Right atrium auricular region (tissue), 2 donors: ENCODE data around the gene CTLA4. TPM values are rescaled to one million over a fixed set of nuclear protein-coding genes. Genes with fewer than 3 reads are reported as not detected.

Source experiments
- DNase-seq: peaks from one replicate; pipeline ENCODE4 v3.0.0-alpha.2; 2019; ENCODE audit warnings: low spot score
- H3K27ac ChIP-seq, 2 donors: fragments of 200-600 bp; sonication (generic); 1 replicate in 1 of 2; 2 replicates in 1 of 2; pipeline ENCODE4 v1.5.1; 2016 to 2019
- H3K27me3 ChIP-seq, 2 donors: fragments of 200-600 bp; sonication (generic); one replicate each; pipeline versions ENCODE4 v1.5.1 to v1.6.0; 2017 to 2019
- H3K36me3 ChIP-seq: fragments of 200-600 bp; sonication (generic); one replicate; pipeline ENCODE4 v1.5.1; 2016
- H3K4me1 ChIP-seq, 2 donors: fragments of 200-600 bp; sonication (generic); one replicate each; pipeline versions ENCODE4 v1.5.1 to v1.6.0; 2017 to 2019
- H3K4me3 ChIP-seq, 2 donors: fragments of 200-600 bp; sonication (generic); 1 replicate in 1 of 2; 2 replicates in 1 of 2; pipeline ENCODE4 v1.5.1; 2017 to 2019; ENCODE audit warnings: mild to moderate bottlenecking in 1 of 2, moderate library complexity in 1 of 2
- H3K9me3 ChIP-seq, 2 donors: fragments of 200-600 bp; sonication (generic); one replicate each; pipeline ENCODE4 v1.5.1; 2019
- CTCF ChIP-seq, 2 donors: fragments of 200-600 bp; sonication (generic); IDR thresholded peaks; one replicate each; pipeline ENCODE4 v1.5.1; 2019; ENCODE audit warnings: antibody characterized with exemption in 2 of 2
- total RNA-seq, 2 donors: library from RNA; depleted of rRNA; stranded (reverse); fragments of >200 nt; gene quantifications; one replicate each; pipeline ENCODE4 v1.1.0, GENCODE V29; 2016

Gene CTLA4
- total RNA-seq, 2 donors from 2014 or later: 0.35 TPM; not detected in 1

DNA sequence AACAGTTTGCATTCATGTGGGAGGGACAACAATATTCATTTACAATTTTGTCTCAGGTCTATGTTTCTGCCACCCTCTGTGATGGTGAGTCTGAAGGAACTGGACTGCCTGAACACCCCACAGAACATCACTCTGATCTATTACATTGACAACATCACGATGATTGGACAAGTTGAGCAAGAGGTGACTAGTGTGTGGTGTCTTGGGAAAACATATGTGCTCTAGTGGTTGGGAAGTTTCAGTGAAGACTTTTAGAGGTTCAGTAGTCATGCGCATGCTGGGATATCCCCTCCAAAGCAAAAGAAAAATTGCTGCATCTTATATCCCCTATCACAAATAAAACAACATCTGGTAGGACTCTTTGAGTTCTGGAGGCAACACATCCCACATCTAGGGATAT, 18.6 kb upstream of the CTLA4 start:
- Histone ChIP-seq H3K9me3 (no peaks in the 10 kb centered on the region), H3K27me3 (no peaks in the 10 kb centered on the region), H3K4me3 (no peak overlapping the region), H3K36me3 (no peaks in the 10 kb centered on the region), H3K27ac (no peak overlapping the region), H3K4me1 (no peaks in the 10 kb centered on the region)
- no peak for TF ChIP-seq CTCF (IDR thresholded peaks at IDR 0.05)
- no peak for DNase-seq

DNA sequence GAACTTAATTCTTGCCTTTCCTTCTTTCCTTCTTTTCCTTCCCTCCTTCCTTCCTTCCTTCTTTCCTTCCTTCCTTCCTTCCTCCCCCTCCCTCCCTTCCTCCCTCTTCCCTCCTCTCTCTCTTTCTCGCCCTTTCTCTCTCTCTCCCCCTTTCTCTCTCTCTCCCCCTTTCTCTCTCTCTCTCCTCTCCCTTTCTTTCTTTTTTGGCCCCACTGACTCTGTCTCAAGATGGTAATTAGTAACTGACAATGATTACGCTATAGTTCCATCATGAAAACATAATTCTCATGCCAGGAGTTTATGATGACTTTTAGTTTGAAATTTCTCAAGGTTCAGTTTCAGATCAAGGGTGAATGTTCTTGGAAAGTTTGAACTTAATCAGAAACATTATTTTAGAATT, 14.8 kb upstream of the CTLA4 start:
- no peak overlapping the region for H3K4me3 ChIP-seq

DNA sequence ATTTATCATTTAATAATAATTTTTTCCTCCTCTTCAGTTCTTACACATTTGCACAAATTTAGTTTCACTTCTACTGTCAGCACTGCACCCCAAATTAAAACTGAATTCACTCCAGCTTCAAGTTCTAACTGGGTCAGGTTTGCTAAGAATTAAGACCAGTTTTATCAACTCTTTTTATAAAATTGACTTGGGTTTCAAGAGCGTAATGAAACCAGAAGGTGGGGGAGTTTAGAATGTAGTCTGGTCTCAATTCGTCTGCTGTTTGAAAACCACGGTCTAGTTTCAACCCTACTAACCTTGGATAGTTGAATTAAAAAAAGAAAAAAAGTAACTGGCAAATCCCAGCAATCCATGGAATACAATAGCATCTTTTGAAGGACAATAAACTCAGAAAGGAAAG, 14.3 kb upstream of the CTLA4 start:
- Histone ChIP-seq H3K4me3 (no peak overlapping the region), H3K4me1 (no peaks in the 10 kb centered on the region), H3K36me3 (no peaks in the 10 kb centered on the region), H3K9me3 (no peaks in the 10 kb centered on the region), H3K27ac (no peak overlapping the region), H3K27me3 (no peaks in the 10 kb centered on the region)
- no peak for DNase-seq
- TF ChIP-seq CTCF (IDR thresholded peaks at IDR 0.05): no peak

More for the DNA sequence above, 14.8 kb upstream of the CTLA4 start:
- H3K27me3 ChIP-seq: no peaks in the 10 kb centered on the region
- no peaks in the 10 kb centered on the region for H3K9me3 ChIP-seq
- no peak overlapping the region for H3K27ac ChIP-seq
- H3K4me1 ChIP-seq: no peaks in the 10 kb centered on the region
- no peak for DNase-seq
- TF ChIP-seq CTCF (IDR thresholded peaks at IDR 0.05): no peak
- no peaks in the 10 kb centered on the region for H3K36me3 ChIP-seq

GRCh38 chr2:203853722-203854121, 13.8 kb upstream of the CTLA4 start:
- H3K4me1 ChIP-seq: no peaks in the 10 kb centered on the region
- H3K9me3 ChIP-seq: no peaks in the 10 kb centered on the region
- no peak for TF ChIP-seq CTCF (IDR thresholded peaks at IDR 0.05)
- no peak overlapping the region for H3K27ac ChIP-seq
- no peak for DNase-seq
- no peaks in the 10 kb centered on the region for H3K27me3 ChIP-seq
- no peaks in the 10 kb centered on the region for H3K36me3 ChIP-seq
- no peak overlapping the region for H3K4me3 ChIP-seq

DNA sequence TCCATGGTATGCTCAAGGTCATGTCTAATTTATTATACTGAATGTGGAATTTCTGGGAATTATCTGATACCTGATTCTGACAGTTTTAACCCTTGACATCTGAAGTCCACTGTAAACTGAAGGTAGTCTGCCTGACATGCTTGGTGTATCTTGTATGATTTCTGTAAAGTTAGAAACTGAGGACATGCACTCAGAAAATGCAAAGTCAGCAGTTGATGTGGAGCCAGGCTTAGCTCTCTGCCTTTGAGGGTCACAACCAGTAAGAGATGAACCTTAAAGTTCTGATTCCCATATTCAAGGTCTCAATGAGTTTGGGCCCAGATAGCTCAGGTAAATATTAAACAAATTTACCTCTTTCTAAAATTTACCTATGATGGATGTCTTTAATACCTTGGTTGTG, 12.3 kb upstream of the CTLA4 start:
- DNase-seq: no peak
- TF ChIP-seq CTCF (IDR thresholded peaks at IDR 0.05): no peak
- Histone ChIP-seq H3K4me3 (no peak overlapping the region), H3K9me3 (no peaks in the 10 kb centered on the region), H3K27me3 (no peaks in the 10 kb centered on the region), H3K27ac (no peak overlapping the region), H3K36me3 (no peaks in the 10 kb centered on the region), H3K4me1 (no peaks in the 10 kb centered on the region)

- no peaks in the 10 kb centered on the region for H3K27me3 ChIP-seq
- H3K36me3 ChIP-seq: no peaks in the 10 kb centered on the region
- no peak for TF ChIP-seq CTCF (IDR thresholded peaks at IDR 0.05)
- no peaks in the 10 kb centered on the region for H3K9me3 ChIP-seq
- no peak for DNase-seq
- H3K4me3 ChIP-seq: no peak overlapping the region
- H3K4me1 ChIP-seq: no peaks in the 10 kb centered on the region
- no peak overlapping the region for H3K27ac ChIP-seq
Observed at GRCh38 chr2:203857656-203858055, 9.9 kb upstream of the CTLA4 start.
